HG03575 (cell line): ENCODE data around the gene MS4A15.
A peak's percentile ranks its signal among the peaks of the same experiment; 100 is the strongest.

ENCODE experiments used
- ATAC-seq: cut with Tn5 transposase; IDR thresholded peaks from one replicate; pipeline ENCODE4 v1.9.1; 2021; ENCODE audit not compliant: unreplicated experiment, insufficient number of reproducible peaks, low FRiP score; ENCODE audit errors: extremely low read depth

Gene MS4A15

DNA sequence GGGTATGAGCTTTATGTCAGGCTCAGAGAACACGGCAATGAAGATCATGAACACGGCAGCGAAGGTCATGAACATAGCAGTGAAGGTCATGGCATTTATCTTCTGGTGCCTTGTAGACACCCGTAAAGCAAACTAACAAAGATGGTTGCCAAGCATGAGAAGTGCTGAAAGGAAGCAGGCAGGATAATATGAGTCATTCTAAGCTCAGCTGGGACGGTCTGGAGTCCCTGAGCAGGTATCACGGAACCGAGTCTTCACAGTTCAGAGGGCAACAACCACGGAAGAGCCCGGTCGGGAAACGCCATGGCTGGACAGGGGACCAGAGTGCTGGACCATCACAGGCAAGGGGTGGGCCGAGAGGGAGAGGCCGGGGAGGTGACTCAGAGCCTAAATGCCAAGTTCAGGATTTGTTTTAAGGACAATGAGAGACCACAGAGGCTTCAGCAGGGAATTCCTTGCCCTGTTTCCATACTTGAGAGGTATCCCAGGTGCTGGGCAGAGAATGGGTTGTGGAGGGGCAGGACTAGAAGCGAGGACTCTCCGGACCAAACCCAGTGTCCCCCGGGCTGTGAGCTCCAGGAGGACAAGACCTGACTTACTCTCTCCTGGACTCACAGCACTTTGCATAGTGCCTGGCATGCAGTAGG, 15.3 kb downstream of the MS4A15 start:
- ATAC-seq = no peak

DNA sequence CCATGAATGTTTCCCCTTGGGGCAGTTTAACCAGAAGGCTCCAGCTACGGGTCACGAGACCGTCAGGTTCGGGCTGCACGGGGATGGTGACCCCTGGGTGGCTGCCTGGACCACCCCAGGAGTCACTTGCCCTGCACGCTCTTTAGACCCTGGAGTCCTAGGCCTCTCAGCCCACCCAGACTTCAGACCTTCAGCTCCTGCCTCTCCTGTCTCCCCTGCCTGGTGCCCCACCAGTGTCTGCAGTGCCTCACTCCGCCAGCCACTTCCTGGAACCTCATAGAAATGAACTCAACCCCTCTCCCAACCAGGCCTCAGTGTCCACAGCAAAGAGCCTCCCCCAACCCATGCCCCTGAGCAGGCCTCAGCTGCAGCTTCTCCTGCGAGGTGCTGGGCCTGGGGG, 16.0 kb downstream of the MS4A15 start:
- ATAC-seq = no peak

GRCh38 chr11:60774726-60775125, 18.1 kb downstream of the MS4A15 start:
- ATAC-seq = no peak

DNA sequence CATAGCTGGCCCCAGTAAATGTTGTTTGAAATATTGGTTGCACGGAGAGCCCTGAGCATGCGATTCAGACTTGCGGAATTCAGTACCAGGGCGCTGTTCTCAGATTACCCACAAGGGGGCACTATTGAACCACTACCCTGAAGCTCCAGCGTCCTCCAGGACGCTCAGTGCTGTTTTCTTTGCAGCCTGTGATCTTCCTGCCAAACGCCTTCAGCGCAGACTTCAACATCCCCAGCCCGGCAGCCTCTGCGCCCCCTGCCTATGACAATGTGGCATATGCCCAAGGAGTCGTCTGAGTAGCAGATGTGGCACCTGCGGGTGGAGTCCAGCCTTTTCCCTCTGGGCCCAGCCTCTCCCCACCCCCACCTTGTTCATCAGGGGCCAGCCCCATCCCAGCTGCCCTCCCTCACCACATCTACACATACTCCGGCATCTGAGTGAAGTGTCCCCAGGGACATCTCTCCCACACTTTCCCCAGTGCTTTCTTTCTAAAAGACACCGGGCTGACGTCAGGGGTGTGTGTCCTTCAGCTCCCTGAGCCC, 18.8 kb downstream of the MS4A15 start:
- ATAC-seq = peak; percentile 57

DNA sequence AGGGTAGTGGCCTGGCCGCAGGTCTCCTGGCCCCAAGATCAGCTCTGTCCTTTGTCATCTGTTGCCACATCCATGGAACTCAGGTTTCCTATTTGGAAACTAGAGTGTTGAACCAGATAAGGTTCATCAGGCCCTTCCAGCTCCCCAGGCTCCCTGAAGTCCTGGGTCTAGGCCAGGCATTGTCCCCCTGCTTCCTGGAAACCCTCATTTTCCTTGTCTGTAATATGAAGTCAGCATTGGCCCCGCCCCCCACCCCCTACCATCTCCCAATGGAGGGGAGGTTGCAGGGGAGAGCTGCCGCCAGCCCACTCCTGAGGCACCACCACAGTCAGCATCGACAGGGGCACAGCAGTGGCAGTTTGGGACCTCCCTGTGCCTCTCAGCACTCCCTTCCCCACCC, 19.5 kb downstream of the MS4A15 start:
- no peak for ATAC-seq

DNA sequence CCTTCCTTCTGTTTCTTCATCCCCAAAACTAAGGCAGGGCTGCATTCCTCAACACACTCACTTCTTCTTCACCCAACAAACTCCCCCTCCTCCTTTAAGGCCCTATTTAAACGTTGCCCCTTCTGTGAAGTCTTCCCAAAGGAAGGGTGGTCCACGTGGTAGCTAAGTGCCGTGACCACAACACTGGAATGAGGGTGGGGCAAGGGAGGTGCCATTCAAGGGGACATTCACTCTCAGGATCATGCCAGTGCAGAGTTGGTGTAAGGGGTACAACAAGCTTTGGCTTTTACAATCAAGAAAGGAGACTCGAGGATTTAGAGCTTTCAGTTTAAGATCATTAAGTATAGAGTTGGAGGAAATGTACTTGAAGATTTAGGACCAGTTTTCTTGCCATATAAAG, 20.4 kb downstream of the MS4A15 start:
- no peak for ATAC-seq

GRCh38 chr11:60777572-60777971, 20.9 kb downstream of the MS4A15 start:
- no peak for ATAC-seq

GRCh38 chr11:60780065-60780464, 23.4 kb downstream of the MS4A15 start:
- ATAC-seq = no peak

GRCh38 chr11:60780774-60781173, 24.1 kb downstream of the MS4A15 start:
- no peak for ATAC-seq

- no peak for ATAC-seq
Observed at GRCh38 chr11:60781286-60781980, 24.8 kb downstream of the MS4A15 start.

GRCh38 chr11:60781981-60782316, 25.3 kb downstream of the MS4A15 start:
- no peak for ATAC-seq

DNA sequence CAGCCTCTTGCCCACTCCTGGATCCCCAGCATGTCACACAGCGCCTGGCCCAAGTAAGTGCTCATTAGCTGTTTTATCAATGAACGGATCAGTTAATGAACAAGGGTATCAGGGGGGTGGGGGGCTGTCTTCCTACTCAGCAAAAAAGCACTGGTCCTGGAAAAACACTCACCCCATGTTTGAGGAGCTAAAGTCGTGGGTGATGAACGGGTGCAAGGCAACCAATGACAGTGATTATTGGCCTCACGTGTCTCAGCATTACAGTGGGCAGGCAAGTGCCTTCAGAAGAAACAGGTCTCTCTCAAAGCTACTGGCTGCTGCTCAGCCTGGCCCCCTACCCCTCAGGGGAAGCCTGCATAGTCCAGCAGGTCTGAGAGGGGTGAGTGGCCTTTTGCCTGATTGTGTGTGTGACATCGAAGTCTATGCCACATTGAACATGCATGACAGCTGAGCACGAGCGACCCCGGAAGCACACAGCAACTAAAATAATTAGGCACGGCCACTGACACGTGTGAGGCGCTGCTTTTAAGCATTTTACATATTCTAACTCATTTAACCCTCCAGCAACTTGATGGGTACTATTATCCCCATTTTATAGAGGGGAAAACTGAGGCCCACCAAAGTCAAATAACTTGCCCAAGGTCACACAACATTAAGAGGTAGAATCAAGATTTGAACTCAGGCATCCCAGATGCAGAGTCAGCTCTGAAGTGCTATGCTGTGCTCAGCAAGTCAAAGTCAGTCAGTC, 25.9 kb downstream of the MS4A15 start:
- ATAC-seq = no peak

- ATAC-seq = no peak
Observed at GRCh38 chr11:60783141-60783484, 26.4 kb downstream of the MS4A15 start.

DNA sequence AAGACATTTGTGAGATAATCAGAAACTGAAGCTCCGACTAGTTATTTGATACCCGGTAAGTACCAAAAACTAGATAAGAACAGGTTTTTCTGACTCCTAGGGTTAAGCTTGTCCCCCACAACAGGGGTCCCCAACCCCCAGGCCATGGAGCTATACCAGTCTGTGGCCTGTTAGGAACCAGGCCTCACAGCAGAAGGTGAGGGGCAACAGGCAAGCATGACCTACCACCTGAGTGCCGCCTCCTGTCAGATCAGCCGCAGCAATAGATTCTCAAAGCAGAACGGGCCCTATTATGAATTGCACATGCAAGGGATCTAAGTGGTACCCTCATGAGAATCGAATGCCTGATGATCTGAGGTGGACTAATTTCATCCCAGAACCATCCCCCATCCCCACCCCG, 27.2 kb downstream of the MS4A15 start:
- no peak for ATAC-seq

GRCh38 chr11:60785136-60785535, 28.5 kb downstream of the MS4A15 start, which contains the start of gene MS4A10:
Gene MS4A10, plus strand, starts transcription at chr11:60785333. Its CDS starts 5,003 bp downstream, at chr11:60790336.
- ATAC-seq = no peak

DNA sequence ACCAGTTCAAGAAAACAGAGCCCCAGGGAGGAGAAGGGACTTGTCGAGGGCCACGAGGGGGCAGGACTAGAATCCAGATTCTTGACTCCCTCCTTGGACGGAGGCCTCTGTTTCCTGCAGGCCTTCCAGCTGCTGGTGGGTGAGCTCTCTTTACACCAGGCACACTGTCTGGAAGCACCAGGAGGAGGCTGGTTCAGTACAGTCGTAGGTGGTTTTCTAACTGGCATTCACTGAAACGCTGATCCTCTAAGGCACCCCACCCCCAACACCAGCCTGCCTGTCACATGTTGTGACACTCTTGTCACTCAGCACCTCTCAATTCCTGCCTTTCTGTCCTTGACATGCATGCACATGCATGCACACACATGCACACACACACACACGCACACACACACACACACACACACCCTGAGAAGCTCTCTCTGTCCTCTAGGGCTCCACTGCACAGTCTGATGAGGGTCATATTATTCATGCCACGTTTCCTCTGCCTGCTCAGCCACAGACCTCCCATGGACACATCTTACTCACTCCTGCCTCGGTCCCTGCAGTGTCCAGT, 29.2 kb downstream of the MS4A15 start:
- ATAC-seq = no peak

DNA sequence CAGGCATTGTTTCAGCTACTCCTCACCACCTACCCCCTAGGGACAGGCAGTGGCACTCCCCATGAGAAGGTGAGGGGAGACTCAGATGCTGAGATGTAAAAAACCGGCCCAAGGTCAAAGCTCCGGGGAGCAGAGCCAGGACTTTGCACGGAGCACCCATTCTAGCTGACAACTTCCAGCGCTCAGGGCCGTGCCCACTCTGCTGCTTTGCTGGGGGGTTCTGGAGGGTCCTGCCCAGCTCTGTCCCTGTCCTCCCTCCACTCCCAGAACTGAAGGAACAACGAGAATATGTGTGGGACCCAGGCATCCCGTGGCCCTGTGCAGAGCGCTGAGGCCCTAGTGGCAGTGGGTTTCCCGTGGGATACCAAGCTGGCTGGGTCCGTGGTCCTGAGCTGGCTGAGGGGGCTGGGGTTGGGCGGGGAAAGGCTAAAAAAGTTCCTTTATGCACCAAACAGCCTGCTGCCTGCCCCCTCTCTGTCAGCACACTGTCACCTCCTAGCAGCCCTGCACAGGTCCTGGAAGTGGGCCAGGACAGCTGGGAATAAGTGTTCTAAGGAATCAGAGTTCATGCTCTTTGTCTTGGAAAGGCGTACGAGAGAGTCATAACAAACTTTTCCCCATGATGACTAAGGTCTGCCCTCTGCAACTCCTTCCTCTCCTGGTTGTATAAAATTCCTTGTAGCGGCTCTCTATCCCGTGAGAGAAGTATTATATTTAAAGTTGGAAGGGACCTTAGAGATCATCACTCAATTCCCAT, 30.3 kb downstream of the MS4A15 start:
- no peak for ATAC-seq

DNA sequence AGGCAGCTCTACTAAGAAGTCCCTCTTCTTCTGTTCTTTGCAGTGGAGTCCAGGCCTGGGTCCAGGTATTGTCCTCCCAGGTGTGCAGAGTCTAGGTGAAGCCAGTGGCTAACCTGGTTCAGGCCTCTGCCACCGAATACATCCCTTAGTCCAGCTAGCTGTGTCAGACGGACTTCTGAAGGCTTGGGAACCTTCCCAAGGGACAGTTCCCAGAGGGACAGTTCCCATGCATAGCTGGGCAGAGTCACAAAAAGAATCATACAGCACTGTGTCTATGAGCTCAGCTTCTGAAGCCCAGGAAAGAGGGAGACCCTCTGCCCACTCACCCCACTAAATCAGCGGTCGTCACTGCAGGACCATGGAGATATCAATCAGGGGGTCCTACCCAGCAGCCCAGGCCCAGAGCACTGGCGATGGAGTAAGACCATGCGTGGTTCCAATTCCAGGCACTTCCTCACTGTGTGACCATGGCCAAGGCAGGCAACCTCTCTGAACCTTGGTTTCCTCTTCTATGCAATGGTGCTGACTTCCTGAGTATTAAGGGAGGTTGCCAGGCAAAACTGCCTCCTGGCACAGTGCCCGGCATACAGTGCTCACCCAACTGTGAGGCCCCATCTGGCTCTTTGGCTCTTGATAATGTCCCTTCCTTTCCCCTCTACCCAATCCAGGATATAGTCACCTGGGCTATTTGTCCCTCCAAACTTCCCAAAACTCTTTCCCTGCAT, 31.9 kb downstream of the MS4A15 start:
- no peak for ATAC-seq
